Pancreas (tissue), 10 donors: ENCODE results near the gene DSCAM. TPM values are rescaled to one million over a fixed set of nuclear protein-coding genes. Genes with fewer than 3 reads are reported as not detected.

Experiments used
- ATAC-seq, 4 donors: fragments of 200-7000 bp; cut with Tn5 transposase; one replicate each; pipeline versions ENCODE4 v1.8.0 to v1.9.1; 2020; ENCODE audit warnings: mild to moderate bottlenecking in 4 of 4, moderate library complexity in 4 of 4
- DNase-seq, 6 donors: peaks; one replicate each; pipeline ENCODE4 v3.0.0-alpha.2; 2020
- FAIRE-seq: peaks from 2 replicates; lab custom pipeline; 2012; peaks lifted over from hg19 to GRCh38; lab: Jason Lieb, UNC
- H3K27ac ChIP-seq, 4 donors: fragments of 200-600 bp; sonication (generic); 1 replicate in 3 of 4; 2 replicates in 1 of 4; pipeline versions ENCODE4 v1.5.0 to v1.8.0; 2020
- H3K27me3 ChIP-seq, 4 donors: fragments of 200-600 bp; one replicate each; pipeline ENCODE4 v1.8.0; 2021
- H3K36me3 ChIP-seq, 3 donors: fragments of 200-600 bp; sonication (generic) in 1 of 3; one replicate each; pipeline versions ENCODE4 v1.5.0 to v1.8.0; 2020 to 2021
- H3K4me1 ChIP-seq, 3 donors: fragments of 200-600 bp; one replicate each; pipeline ENCODE4 v1.8.0; 2021
- H3K4me3 ChIP-seq, 4 donors: fragments of 200-600 bp; sonication (generic) in 2 of 4; one replicate each; pipeline versions ENCODE4 v1.5.0 to v1.8.0; 2020 to 2021
- H3K9me3 ChIP-seq, 4 donors: fragments of 200-600 bp; one replicate each; pipeline ENCODE4 v1.8.0; 2021
- WGBS, 2 donors: extraction: QIAGEN DNeasy Blood & Tissue Kit; methylation state at CpG; one replicate each; pipeline ENCODE4 v1.1.7; 2013; 5-methylcytosine and 5-hydroxymethylcytosine counted together
- intact Hi-C, 3 donors: fragments of 100-400 bp; cut with DNase I; formaldehyde crosslinking; loops; one replicate each; pipeline versions ENCODE4 v1.11.1 to v1.14.2; 2022
- polyA plus RNA-seq, 2 donors: library from polyadenylated mRNA; stranded (reverse); fragments of 200-250 nt; gene quantifications; one replicate each; pipeline ENCODE4 v1.2.3, GENCODE V29; 2013
- total RNA-seq, 6 donors: library from RNA; stranded (reverse); fragmentation: NEBNext Ultra II Directional in 4 of 6; extraction: Animal tissue kit (Norgen Biotek cat#: 25700) in 4 of 6; gene quantifications; one replicate each; pipeline versions ENCODE4 v1.2.1 to v1.2.4, GENCODE V29; 2021 to 2023
- TF ChIP-seq, protein P1 (sequence below), 4 donors: fragments of 200-600 bp; sonication (generic) in 3 of 4; IDR thresholded peaks; one replicate each; pipeline versions ENCODE4 v1.5.0 to v1.8.0; 2021; ENCODE audit warnings: antibody characterized with exemption in 4 of 4
- donor health status: healthy with polysubstance abuse.
- donor health status: DM: no; HTN: no; CAD: no; lungs with moderate emphysema.
- donor health status: DM: no; HTN: no; CAD: no.
- donor health status: control.
- donor health status: control.
- donor health status: Bipolar disorder and iron deficiency.
- donor health status: DM: yes; HTN: yes; CAD: no.
- donor health status: DM: no; HTN: no; CAD: no.
- donor health status: DM: no; HTN: no; CAD: no.
- donor health status: DM: yes; HTN: yes; CAD: no.

The DSCAM gene
- total and polyA plus RNA-seq, 8 donors, result 0.05 to 0.77 (median 0.14) TPM

DNA sequence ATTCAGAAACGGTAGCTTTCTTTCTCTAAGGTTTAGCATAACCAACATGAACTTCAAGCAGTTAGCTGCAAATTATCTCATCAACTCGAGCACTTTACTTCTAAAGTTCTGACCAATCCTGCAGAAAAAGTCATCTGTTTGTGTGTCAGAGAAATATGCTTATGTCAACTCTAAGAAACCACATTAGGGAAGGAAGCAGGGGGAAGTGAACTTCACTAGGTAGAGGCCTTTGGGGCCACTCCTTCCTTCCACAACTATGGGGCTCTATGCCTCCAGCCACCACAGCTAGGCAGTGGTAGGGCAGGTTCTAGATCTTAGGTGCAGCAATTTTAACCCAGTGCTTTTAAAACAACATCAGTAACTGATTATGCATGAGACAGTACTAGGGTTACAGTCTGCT lies 375.9 kb downstream of the DSCAM start:
- no peaks in the 10 kb centered on the region for H3K4me1 ChIP-seq
- H3K27ac ChIP-seq, result no peak overlapping the region
- peak in 1 of 4 donors; percentile 39 for ATAC-seq
- intact Hi-C loops, result loop anchor here in 1 of 3 donors (10.0 kb wide), 2 partner anchors 374 to 594 kb away; partner anchors contain the start of gene DSCAM
- WGBS, 2 donors, result 38 to 40% methylated on average over 2 of the region's 2 CpGs
- H3K27me3 ChIP-seq, result peaks cover 0 to 8% (median 3%) of the 10 kb centered on the region in 4 donors
- DNase-seq, result no peak
- H3K36me3 ChIP-seq, result no peaks in the 10 kb centered on the region
- FAIRE-seq, result no peak
- TF ChIP-seq, protein P1, sequence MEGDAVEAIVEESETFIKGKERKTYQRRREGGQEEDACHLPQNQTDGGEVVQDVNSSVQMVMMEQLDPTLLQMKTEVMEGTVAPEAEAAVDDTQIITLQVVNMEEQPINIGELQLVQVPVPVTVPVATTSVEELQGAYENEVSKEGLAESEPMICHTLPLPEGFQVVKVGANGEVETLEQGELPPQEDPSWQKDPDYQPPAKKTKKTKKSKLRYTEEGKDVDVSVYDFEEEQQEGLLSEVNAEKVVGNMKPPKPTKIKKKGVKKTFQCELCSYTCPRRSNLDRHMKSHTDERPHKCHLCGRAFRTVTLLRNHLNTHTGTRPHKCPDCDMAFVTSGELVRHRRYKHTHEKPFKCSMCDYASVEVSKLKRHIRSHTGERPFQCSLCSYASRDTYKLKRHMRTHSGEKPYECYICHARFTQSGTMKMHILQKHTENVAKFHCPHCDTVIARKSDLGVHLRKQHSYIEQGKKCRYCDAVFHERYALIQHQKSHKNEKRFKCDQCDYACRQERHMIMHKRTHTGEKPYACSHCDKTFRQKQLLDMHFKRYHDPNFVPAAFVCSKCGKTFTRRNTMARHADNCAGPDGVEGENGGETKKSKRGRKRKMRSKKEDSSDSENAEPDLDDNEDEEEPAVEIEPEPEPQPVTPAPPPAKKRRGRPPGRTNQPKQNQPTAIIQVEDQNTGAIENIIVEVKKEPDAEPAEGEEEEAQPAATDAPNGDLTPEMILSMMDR (IDR thresholded peaks at IDR 0.05), result no peak
- H3K9me3 ChIP-seq, result no peaks in the 10 kb centered on the region
- H3K4me3 ChIP-seq, result no peak overlapping the region

DNA sequence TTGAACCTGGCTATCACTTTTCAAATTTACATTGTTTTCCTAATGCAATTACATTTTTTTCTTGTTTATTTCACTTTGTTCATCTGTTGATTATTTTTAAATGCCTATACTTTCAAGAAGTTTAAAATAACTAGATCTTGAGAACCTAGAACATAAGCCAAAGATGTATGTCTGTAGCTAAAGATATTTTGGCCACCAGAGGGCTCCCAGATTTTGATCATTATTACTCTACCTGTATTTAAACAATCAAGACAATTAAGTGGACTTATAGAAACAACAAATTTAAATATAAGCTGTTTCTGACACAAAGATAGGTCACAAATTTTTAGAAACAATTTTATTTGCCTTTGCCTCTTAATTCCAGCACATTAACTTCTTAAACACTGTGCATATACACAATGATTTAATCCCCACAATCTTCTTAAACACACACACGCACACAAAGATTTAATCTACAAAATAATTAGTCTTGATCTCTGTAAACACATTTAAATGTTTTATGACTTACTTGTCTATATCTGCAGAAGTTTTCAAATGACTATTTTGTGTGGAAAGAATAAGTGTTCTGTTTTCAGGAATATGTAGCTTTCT lies 380.0 kb downstream of the DSCAM start:
- 54 to 56% methylated on average over 1 of the region's 1 CpG for WGBS, 2 donors
- peak; percentile 37 for FAIRE-seq
- Histone ChIP-seq H3K27me3 (peaks cover 0 to 25% (median 2%) of the 10 kb centered on the region in 4 donors), H3K4me3 (no peak overlapping the region), H3K9me3 (no peaks in the 10 kb centered on the region), H3K27ac (no peak overlapping the region), H3K4me1 (no peaks in the 10 kb centered on the region), H3K36me3 (no peaks in the 10 kb centered on the region)
- peak in 1 of 4 donors; percentile 42 for ATAC-seq
- DNase-seq, result peak in 1 of 6 donors; percentile 15
- intact Hi-C loops, result loop anchor here in 1 of 3 donors (10.0 kb wide), 1 partner anchor 608 kb away; no protein-coding TSS in a partner anchor
- TF ChIP-seq, protein P1 (IDR thresholded peaks at IDR 0.05), result peak in 2 of 4 donors; percentile 26 to 42

DNA sequence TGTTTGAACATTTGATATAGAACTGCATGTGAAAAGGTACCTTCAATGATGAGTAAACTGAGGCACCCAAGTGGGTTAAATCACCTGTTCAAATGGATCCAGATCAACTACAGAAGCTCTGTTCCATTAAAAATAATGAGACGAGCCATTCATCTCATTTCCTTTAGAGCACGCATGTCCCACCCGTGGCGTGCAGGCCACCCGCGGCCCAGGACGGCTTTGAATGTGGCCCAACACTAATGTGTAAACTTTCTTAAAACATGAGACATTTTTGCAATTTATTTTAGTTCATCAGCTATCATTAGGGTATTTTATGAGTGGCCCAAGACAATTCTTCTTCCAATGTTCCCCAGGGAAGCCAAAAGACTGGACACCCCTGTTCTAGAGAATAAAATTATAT lies 381.6 kb downstream of the DSCAM start:
- Histone ChIP-seq H3K4me1 (no peaks in the 10 kb centered on the region), H3K27ac (no peak overlapping the region), H3K36me3 (no peaks in the 10 kb centered on the region), H3K27me3 (peaks cover 0 to 25% (median 2%) of the 10 kb centered on the region in 4 donors), H3K9me3 (no peaks in the 10 kb centered on the region), H3K4me3 (no peak overlapping the region)
- intact Hi-C loops, result loop anchor here in 1 of 3 donors (10.0 kb wide), 1 partner anchor 609 kb away; no protein-coding TSS in a partner anchor
- FAIRE-seq, result no peak
- TF ChIP-seq, protein P1 (IDR thresholded peaks at IDR 0.05), result no peak
- ATAC-seq, result no peak
- no peak for DNase-seq
- 81 to 85% methylated on average over 7 of the region's 7 CpGs for WGBS, 2 donors

DNA sequence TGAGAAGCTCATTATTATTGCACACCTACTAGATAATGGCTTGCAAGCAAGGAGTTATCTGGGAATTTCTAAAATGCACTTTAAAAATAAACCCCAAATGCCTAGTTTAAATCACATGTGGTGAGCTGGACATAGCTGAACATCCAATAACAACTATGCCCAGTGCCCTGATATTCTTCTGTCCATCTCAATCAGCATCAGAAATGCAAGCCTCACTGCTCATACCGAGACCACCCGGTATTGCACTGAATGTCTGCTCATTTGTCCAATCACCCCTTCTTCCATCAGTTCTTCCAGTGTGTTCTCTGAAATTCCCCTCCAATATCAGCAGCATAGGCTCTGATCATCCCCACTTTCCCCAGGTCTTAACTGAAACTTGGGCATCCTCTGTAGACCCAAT lies 383.8 kb downstream of the DSCAM start:
- TF ChIP-seq, protein P1 (IDR thresholded peaks at IDR 0.05), result no peak
- intact Hi-C loops, result loop anchor here in 1 of 3 donors (10.0 kb wide), 1 partner anchor 612 kb away; no protein-coding TSS in a partner anchor
- ATAC-seq (no peak), FAIRE-seq (no peak), DNase-seq (no peak)
- WGBS, 2 donors, result 60 to 91% methylated on average over 2 of the region's 2 CpGs
- H3K9me3 ChIP-seq, result no peaks in the 10 kb centered on the region
- H3K27me3 ChIP-seq, result peaks cover 0 to 22% (median 2%) of the 10 kb centered on the region in 4 donors
- no peaks in the 10 kb centered on the region for H3K4me1 ChIP-seq
- no peak overlapping the region for H3K27ac ChIP-seq
- H3K36me3 ChIP-seq, result no peaks in the 10 kb centered on the region
- no peak overlapping the region for H3K4me3 ChIP-seq

DNA sequence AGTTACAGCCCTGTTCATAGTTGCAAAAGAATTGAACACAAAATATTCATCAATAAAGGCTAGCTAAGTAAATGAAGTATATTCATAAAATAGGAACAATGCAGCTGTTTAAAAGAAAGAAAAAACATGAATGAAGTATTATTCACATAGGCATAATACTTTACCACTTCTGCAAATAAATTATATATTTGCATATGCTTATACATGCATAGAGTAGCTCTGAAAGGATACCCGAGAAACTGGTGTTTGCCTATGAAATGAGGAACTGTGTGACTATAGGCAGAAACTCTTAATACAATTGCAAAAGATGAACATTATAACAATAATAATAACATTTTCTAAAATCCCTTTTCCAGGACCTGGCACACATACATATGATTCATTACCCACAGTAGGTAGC lies 385.9 kb downstream of the DSCAM start:
- no peak overlapping the region for H3K4me3 ChIP-seq
- H3K27ac ChIP-seq, result no peak overlapping the region
- H3K27me3 ChIP-seq, result peaks cover 0 to 26% (median 4%) of the 10 kb centered on the region in 4 donors
- H3K4me1 ChIP-seq, result no peaks in the 10 kb centered on the region
- no peak for ATAC-seq
- 34 to 38% methylated on average over 1 of the region's 1 CpG for WGBS, 2 donors
- intact Hi-C loops, result loop anchor here in 1 of 3 donors (10.0 kb wide), 1 partner anchor 614 kb away; no protein-coding TSS in a partner anchor
- H3K36me3 ChIP-seq, result no peaks in the 10 kb centered on the region
- DNase-seq, result no peak
- FAIRE-seq, result no peak
- no peaks in the 10 kb centered on the region for H3K9me3 ChIP-seq
- TF ChIP-seq, protein P1 (IDR thresholded peaks at IDR 0.05), result no peak
